H9 (cell line): ENCODE measurements around the gene TIAM1. TPM values are rescaled to one million over a fixed set of nuclear protein-coding genes. Genes with fewer than 3 reads are reported as not detected.
A peak's percentile ranks its signal among the peaks of the same experiment; 100 is the strongest.

Source experiments
- DNase-seq: peaks from one replicate; pipeline ENCODE4 v3.0.0-alpha.2; 2017
- H2AFZ ChIP-seq: one replicate; pipeline ENCODE4 v1.6.1; 2013; ENCODE audit warnings: mild to moderate bottlenecking, low read length, control low read depth, moderate library complexity
- H2AK5ac ChIP-seq: 2 replicates; pipeline ENCODE4 v1.6.1; 2013; ENCODE audit warnings: low read length, control low read depth, mixed read lengths; ENCODE audit not compliant: insufficient read length
- H2BK120ac ChIP-seq: one replicate; pipeline ENCODE4 v1.6.1; 2013; ENCODE audit warnings: low read depth, mild to moderate bottlenecking, low read length, control low read depth, inconsistent platforms; ENCODE audit not compliant: poor library complexity, severe bottlenecking
- H2BK12ac ChIP-seq: 2 replicates; pipeline ENCODE4 v1.6.1; 2013; ENCODE audit warnings: low read length, control low read depth, mixed read lengths, low read depth; ENCODE audit not compliant: insufficient read length
- H2BK15ac ChIP-seq: 2 replicates; pipeline ENCODE4 v1.6.1; 2013; ENCODE audit warnings: low read depth, low read length, control low read depth
- H2BK20ac ChIP-seq: one replicate; pipeline ENCODE4 v1.6.1; 2013; ENCODE audit warnings: low read depth, mild to moderate bottlenecking, low read length, control low read depth, inconsistent platforms; ENCODE audit not compliant: poor library complexity, severe bottlenecking
- H2BK5ac ChIP-seq: 2 replicates; pipeline ENCODE4 v1.6.1; 2013; ENCODE audit warnings: low read length, control low read depth, mixed read lengths; ENCODE audit not compliant: insufficient read length
- H3K14ac ChIP-seq: 2 replicates; pipeline ENCODE4 v1.6.1; 2013; ENCODE audit warnings: low read length, control low read depth; ENCODE audit not compliant: insufficient read depth
- H3K18ac ChIP-seq: 2 replicates; pipeline ENCODE4 v1.6.1; 2013; ENCODE audit warnings: low read depth, mild to moderate bottlenecking, mixed read lengths, low read length, control low read depth; ENCODE audit not compliant: insufficient read length
- H3K23ac ChIP-seq: 2 replicates; pipeline ENCODE4 v1.6.1; 2013; ENCODE audit warnings: low read length, control low read depth, mixed read lengths, low read depth; ENCODE audit not compliant: insufficient read length
- H3K23me2 ChIP-seq: 2 replicates; pipeline ENCODE4 v1.6.1; 2013; ENCODE audit warnings: low read depth, mild to moderate bottlenecking, mixed read lengths, low read length, control low read depth; ENCODE audit not compliant: insufficient read length, poor library complexity, severe bottlenecking
- H3K27ac ChIP-seq: 2 replicates; pipeline ENCODE4 v1.5.1; 2013; ENCODE audit warnings: low read length, control low read depth, mixed read lengths, low read depth; ENCODE audit not compliant: insufficient read length
- H3K27me3 ChIP-seq: 2 replicates; pipeline ENCODE4 v1.6.1; 2013; ENCODE audit warnings: low read length, control low read depth, inconsistent platforms; ENCODE audit not compliant: insufficient read depth
- H3K4ac ChIP-seq: 2 replicates; pipeline ENCODE4 v1.6.1; 2013; ENCODE audit warnings: low read depth, mild to moderate bottlenecking, control low read depth, inconsistent platforms, low read length, moderate library complexity
- H3K4me1 ChIP-seq: 2 replicates; pipeline ENCODE4 v1.6.1; 2013; ENCODE audit warnings: low read length, control low read depth, inconsistent platforms; ENCODE audit not compliant: insufficient read depth
- H3K4me2 ChIP-seq: 2 replicates; pipeline ENCODE4 v1.6.1; 2013; ENCODE audit warnings: low read length, control low read depth, mixed read lengths; ENCODE audit not compliant: insufficient read length, insufficient read depth
- H3K56ac ChIP-seq: 2 replicates; pipeline ENCODE4 v1.6.1; 2013; ENCODE audit warnings: low read depth, mild to moderate bottlenecking, mixed read lengths, low read length, control low read depth; ENCODE audit not compliant: insufficient read length
- H3K79me1 ChIP-seq: 2 replicates; pipeline ENCODE4 v1.6.1; 2013; ENCODE audit warnings: low read depth, mild to moderate bottlenecking, moderate library complexity, low read length, control low read depth, inconsistent platforms; ENCODE audit not compliant: insufficient read depth, poor library complexity, severe bottlenecking
- H3K79me2 ChIP-seq: 2 replicates; pipeline ENCODE4 v1.6.1; 2013; ENCODE audit warnings: low read length, control low read depth, inconsistent platforms; ENCODE audit not compliant: insufficient read depth
- H3K9ac ChIP-seq: 2 replicates; pipeline ENCODE4 v1.6.1; 2013; ENCODE audit warnings: low read length, control low read depth, mixed read lengths; ENCODE audit not compliant: insufficient read length; ENCODE audit errors: extremely low read depth
- H3K9me3 ChIP-seq: one replicate; pipeline ENCODE4 v1.6.1; 2013; ENCODE audit warnings: low read depth, low read length, inconsistent platforms; ENCODE audit not compliant: control insufficient read depth
- H3T11ph ChIP-seq: one replicate; pipeline ENCODE4 v1.6.1; 2013; ENCODE audit warnings: mild to moderate bottlenecking, low read length, control low read depth, inconsistent platforms
- H4K20me1 ChIP-seq: one replicate; pipeline ENCODE4 v1.6.1; 2013; ENCODE audit not compliant: control insufficient read depth, insufficient read length, insufficient read depth
- H4K5ac ChIP-seq: 2 replicates; pipeline ENCODE4 v1.6.1; 2013; ENCODE audit warnings: low read depth, mild to moderate bottlenecking, mixed read lengths, low read length, control low read depth; ENCODE audit not compliant: insufficient read length
- H4K8ac ChIP-seq: replicated peaks from 2 replicates; pipeline ENCODE4 v1.6.1; 2013; ENCODE audit warnings: low read length, control low read depth, mixed read lengths, low read depth; ENCODE audit not compliant: insufficient read length
- H4K91ac ChIP-seq: 2 replicates; pipeline ENCODE4 v1.6.1; 2013; ENCODE audit warnings: low read depth, mild to moderate bottlenecking, moderate library complexity, mixed read lengths, low read length, control low read depth; ENCODE audit not compliant: insufficient read length
- H3K27ac Mint-ChIP-seq, 3 experiments: 2 replicates in 2 of 3; 3 replicates in 1 of 3; pipeline ENCODE4 v1.8.0; 2020 to 2021; ENCODE audit warnings: mixed read lengths in 3 of 3, mild to moderate bottlenecking in 1 of 3, moderate library complexity in 1 of 3
- H3K27me3 Mint-ChIP-seq: 2 replicates; pipeline ENCODE4 v1.8.0; 2021; ENCODE audit warnings: low read depth, mild to moderate bottlenecking, moderate library complexity, mixed read lengths
- H3K36me3 Mint-ChIP-seq, 3 experiments: 2 replicates in 2 of 3; 3 replicates in 1 of 3; pipeline ENCODE4 v1.8.0; 2020 to 2021; ENCODE audit warnings: low read depth in 3 of 3, mixed read lengths in 3 of 3; ENCODE audit not compliant: insufficient read depth in 1 of 3
- H3K4me1 Mint-ChIP-seq, 2 experiments: 2 replicates each; pipeline ENCODE4 v1.8.0; 2020; ENCODE audit warnings: mixed read lengths in 2 of 2
- H3K4me3 Mint-ChIP-seq, 2 experiments: 2 replicates in 1 of 2; 3 replicates in 1 of 2; pipeline ENCODE4 v1.8.0; 2020 to 2021; ENCODE audit warnings: mild to moderate bottlenecking in 2 of 2, mixed read lengths in 2 of 2, moderate library complexity in 1 of 2
- H3K9me3 Mint-ChIP-seq, 2 experiments: 2 replicates in 1 of 2; 3 replicates in 1 of 2; pipeline ENCODE4 v1.8.0; 2020; ENCODE audit warnings: mild to moderate bottlenecking in 2 of 2, mixed read lengths in 2 of 2, moderate library complexity in 1 of 2
- CTCF ChIP-seq: fragments of 200-600 bp; sonication (generic); conservative IDR thresholded peaks from 3 replicates; pipeline ENCODE4 v1.8.0; 2021; ENCODE audit warnings: antibody characterized with exemption, mild to moderate bottlenecking
- WGBS: extraction: QIAGEN DNeasy Blood & Tissue Kit; methylation state at CpG from one replicate; pipeline ENCODE4 v1.1.7; 2013; ENCODE audit warnings: missing lambda C conversion rate, low lambda C conversion rate, mixed read lengths; ENCODE audit not compliant: insufficient read length; ENCODE audit errors: extremely low coverage; 5-methylcytosine and 5-hydroxymethylcytosine counted together
- total RNA-seq: library from RNA; stranded (reverse); gene quantifications from 2 replicates; pipeline ENCODE4 v1.2.1, GENCODE V29; 2021

Gene TIAM1
- total RNA-seq, 1 experiment from 2014 or later = 23.1 TPM

- Histone ChIP-seq H3K56ac (no peak overlapping the region), H2BK12ac (no peak overlapping the region), H2BK120ac (no peak overlapping the region), H3K4me1 (no peaks in the 10 kb centered on the region), H3K23ac (no peak overlapping the region), H4K20me1 (no peaks in the 10 kb centered on the region), H3K9me3 (no peaks in the 10 kb centered on the region), H3K4me2 (no peak overlapping the region), H2AK5ac (no peak overlapping the region), H3K27ac (no peak overlapping the region), H3K79me1 (no peaks in the 10 kb centered on the region), H4K8ac (no peak overlapping the region), H3K4ac (no peak overlapping the region), H3K79me2 (no peaks in the 10 kb centered on the region), H2BK5ac (no peak overlapping the region), H2BK15ac (no peak overlapping the region), H3K9ac (no peak overlapping the region), H3K27me3 (no peaks in the 10 kb centered on the region), H4K5ac (no peak overlapping the region), H2AFZ (no peak overlapping the region), H3K14ac (no peak overlapping the region), H2BK20ac (no peak overlapping the region), H4K91ac (no peak overlapping the region), H3K18ac (no peak overlapping the region), H3K23me2 (no peaks in the 10 kb centered on the region), H3T11ph (no peak overlapping the region)
- Mint-ChIP-seq H3K4me3 (no peak overlapping the region), H3K27me3 (no peaks in the 10 kb centered on the region), H3K27ac (peak overlapping the region in 2 of 3 experiments; percentile 87 to 89; a peak in 3 of 7 replicates), H3K4me1 (peaks cover 17 to 24% of the 10 kb centered on the region in 2 experiments), H3K9me3 (no peaks in the 10 kb centered on the region), H3K36me3 (no peaks in the 10 kb centered on the region; a peak in 1 of 7 replicates)
- DNase-seq = no peak
- no peak for TF ChIP-seq CTCF
- WGBS = no CpG with 5 or more reads among the region's 25 CpGs
Measured at GRCh38 chr21:31173881-31174555, 170.0 kb downstream of the TIAM1 start.
